OCI-LY1 (cell line): ENCODE data around the gene BOC.

Experiments used
- EZH2 ChIP-seq: fragments of 200-600 bp; sonication (generic), shearing (Covaris generic); IDR thresholded peaks from 2 replicates; pipeline ENCODE4 v1.8.0; 2017; ENCODE audit warnings: borderline replicate concordance, mixed run types, mild to moderate bottlenecking, antibody characterized with exemption, low read length, moderate library complexity, mixed read lengths
- TF ChIP-seq, protein P1 (sequence below): fragments of 200-600 bp; sonication (generic), shearing (Covaris generic); IDR thresholded peaks from 2 replicates; pipeline ENCODE4 v1.5.1; 2017; ENCODE audit warnings: mild to moderate bottlenecking, antibody characterized with exemption, low read length, moderate library complexity, mixed read lengths

GRCh38 chr3:113277414-113277813 lies 66.1 kb downstream of the BOC start:
- TF ChIP-seq, protein P1, sequence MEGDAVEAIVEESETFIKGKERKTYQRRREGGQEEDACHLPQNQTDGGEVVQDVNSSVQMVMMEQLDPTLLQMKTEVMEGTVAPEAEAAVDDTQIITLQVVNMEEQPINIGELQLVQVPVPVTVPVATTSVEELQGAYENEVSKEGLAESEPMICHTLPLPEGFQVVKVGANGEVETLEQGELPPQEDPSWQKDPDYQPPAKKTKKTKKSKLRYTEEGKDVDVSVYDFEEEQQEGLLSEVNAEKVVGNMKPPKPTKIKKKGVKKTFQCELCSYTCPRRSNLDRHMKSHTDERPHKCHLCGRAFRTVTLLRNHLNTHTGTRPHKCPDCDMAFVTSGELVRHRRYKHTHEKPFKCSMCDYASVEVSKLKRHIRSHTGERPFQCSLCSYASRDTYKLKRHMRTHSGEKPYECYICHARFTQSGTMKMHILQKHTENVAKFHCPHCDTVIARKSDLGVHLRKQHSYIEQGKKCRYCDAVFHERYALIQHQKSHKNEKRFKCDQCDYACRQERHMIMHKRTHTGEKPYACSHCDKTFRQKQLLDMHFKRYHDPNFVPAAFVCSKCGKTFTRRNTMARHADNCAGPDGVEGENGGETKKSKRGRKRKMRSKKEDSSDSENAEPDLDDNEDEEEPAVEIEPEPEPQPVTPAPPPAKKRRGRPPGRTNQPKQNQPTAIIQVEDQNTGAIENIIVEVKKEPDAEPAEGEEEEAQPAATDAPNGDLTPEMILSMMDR, result no peak
- TF ChIP-seq EZH2, result no peak
